HepG2 (cell line): Measurements from ENCODE around the gene ZNF764. TPM values are rescaled to one million over a fixed set of nuclear protein-coding genes. Genes with fewer than 3 reads are reported as not detected.

ENCODE experiments used
- CEBPB ChIP-seq: IDR thresholded peaks from 2 replicates; pipeline ENCODE4 v1.6.1; 2011; ENCODE audit warnings: low read depth, low read length, improper control_type of control experiment, borderline replicate concordance
- CHD4 ChIP-seq: fragments of 200-600 bp; sonication (generic); IDR thresholded peaks from 2 replicates; pipeline ENCODE4 v1.7.0; 2017; ENCODE audit warnings: mild to moderate bottlenecking, low read length, borderline replicate concordance
- HIVEP1 ChIP-seq: sonication (generic); formaldehyde crosslinking; IDR thresholded peaks from 2 replicates; pipeline ENCODE4 v1.4.0; 2020; ENCODE audit warnings: mild to moderate bottlenecking, missing genetic modification reagents
- NR3C1 ChIP-seq: sonication (generic); formaldehyde crosslinking; IDR thresholded peaks from 2 replicates; pipeline ENCODE4 v1.4.0; 2020; ENCODE audit warnings: missing genetic modification reagents
- ONECUT2 ChIP-seq: sonication (generic); formaldehyde crosslinking; IDR thresholded peaks from 2 replicates; pipeline ENCODE4 v1.4.0; 2020; ENCODE audit warnings: missing genetic modification reagents
- PRMT3 ChIP-seq: sonication (generic); formaldehyde crosslinking; IDR thresholded peaks from 2 replicates; pipeline ENCODE4 v1.8.1; 2022; ENCODE audit warnings: low read depth, mild to moderate bottlenecking, moderate library complexity, missing genetic modification reagents, borderline replicate concordance
- RCOR2 ChIP-seq: IDR thresholded peaks from 2 replicates; pipeline ENCODE4 v1.6.1; 2016; ENCODE audit warnings: missing biosample characterization, missing genetic modification reagents
- RORA ChIP-seq: sonication (generic); formaldehyde crosslinking; IDR thresholded peaks from 2 replicates; pipeline ENCODE4 v1.5.0; 2020; ENCODE audit warnings: mild to moderate bottlenecking, missing genetic modification reagents, moderate library complexity
- YEATS2 ChIP-seq: sonication (generic); formaldehyde crosslinking; IDR thresholded peaks from 2 replicates; pipeline ENCODE4 v1.4.0; 2020; ENCODE audit warnings: missing genetic modification reagents, borderline replicate concordance
- ZNF24 ChIP-seq: fragments of 450-650 bp; IDR thresholded peaks from 2 replicates; pipeline ENCODE4 v1.6.1; 2017; ENCODE audit warnings: antibody characterized with exemption, mild to moderate bottlenecking
- ZNF777 ChIP-seq: sonication (generic); formaldehyde crosslinking; IDR thresholded peaks from 2 replicates; pipeline ENCODE4 v1.4.0; 2020; ENCODE audit warnings: missing genetic modification reagents
- polyA plus RNA-seq, 8 experiments: library from polyadenylated mRNA; depleted of rRNA in 3 of 8; stranded (reverse) in 7 of 8; unstranded in 1 of 8; fragments of >200 nt; fragmentation: Illumina TruSeq in 4 of 8; extraction: Trizol in 4 of 8; gene quantifications; 2 replicates each; pipeline versions ENCODE4 v1.2.1 to v1.2.3, GENCODE V29; 2011 to 2016; ENCODE audit warnings: low read depth in 4 of 8, missing spikeins in 1 of 8, mixed read lengths in 1 of 8; ENCODE audit not compliant: insufficient read depth in 1 of 8
- total RNA-seq, 5 experiments: library from RNA; depleted of rRNA; stranded (reverse); fragments of >200 nt; fragmentation: Illumina TruSeq; extraction: Trizol; gene quantifications; 2 replicates each; pipeline ENCODE4 v1.2.3, GENCODE V29; 2016; ENCODE audit warnings: low read depth in 1 of 5
- TF ChIP-seq, protein P1 (sequence below): sonication (generic); formaldehyde crosslinking; IDR thresholded peaks from 2 replicates; pipeline ENCODE4 v1.4.0; 2020; ENCODE audit warnings: missing genetic modification reagents
- TF ChIP-seq, protein P2 (sequence below): sonication (generic); formaldehyde crosslinking; IDR thresholded peaks from 2 replicates; pipeline ENCODE4 v1.9.0; 2022; ENCODE audit warnings: missing genetic modification reagents, mild to moderate bottlenecking, borderline replicate concordance
- TF ChIP-seq, protein P3 (sequence below): sonication (generic); formaldehyde crosslinking; IDR thresholded peaks from 2 replicates; pipeline ENCODE4 v1.5.0; 2020; ENCODE audit warnings: mild to moderate bottlenecking, low read depth, missing genetic modification reagents, borderline replicate concordance
- TF ChIP-seq, protein P4 (sequence below): sonication (generic); formaldehyde crosslinking; IDR thresholded peaks from 2 replicates; pipeline ENCODE4; 2020; ENCODE audit warnings: missing genetic modification reagents, mild to moderate bottlenecking, borderline replicate concordance
- TF ChIP-seq, protein P5 (sequence below): sonication (generic); formaldehyde crosslinking; IDR thresholded peaks from 2 replicates; pipeline ENCODE4 v1.5.1; 2020; ENCODE audit warnings: missing genetic modification reagents, mild to moderate bottlenecking, borderline replicate concordance
- TF ChIP-seq, protein P6 (sequence below): sonication (generic); formaldehyde crosslinking; IDR thresholded peaks from 2 replicates; pipeline ENCODE4 v1.5.0; 2020; ENCODE audit warnings: missing genetic modification reagents

The ZNF764 gene
- total and polyA plus RNA-seq, 2 of the 13 experiments (the other 11 are each of a cell fraction or from before 2014, with no cell fraction given), result 4.1 to 9.1 TPM

DNA sequence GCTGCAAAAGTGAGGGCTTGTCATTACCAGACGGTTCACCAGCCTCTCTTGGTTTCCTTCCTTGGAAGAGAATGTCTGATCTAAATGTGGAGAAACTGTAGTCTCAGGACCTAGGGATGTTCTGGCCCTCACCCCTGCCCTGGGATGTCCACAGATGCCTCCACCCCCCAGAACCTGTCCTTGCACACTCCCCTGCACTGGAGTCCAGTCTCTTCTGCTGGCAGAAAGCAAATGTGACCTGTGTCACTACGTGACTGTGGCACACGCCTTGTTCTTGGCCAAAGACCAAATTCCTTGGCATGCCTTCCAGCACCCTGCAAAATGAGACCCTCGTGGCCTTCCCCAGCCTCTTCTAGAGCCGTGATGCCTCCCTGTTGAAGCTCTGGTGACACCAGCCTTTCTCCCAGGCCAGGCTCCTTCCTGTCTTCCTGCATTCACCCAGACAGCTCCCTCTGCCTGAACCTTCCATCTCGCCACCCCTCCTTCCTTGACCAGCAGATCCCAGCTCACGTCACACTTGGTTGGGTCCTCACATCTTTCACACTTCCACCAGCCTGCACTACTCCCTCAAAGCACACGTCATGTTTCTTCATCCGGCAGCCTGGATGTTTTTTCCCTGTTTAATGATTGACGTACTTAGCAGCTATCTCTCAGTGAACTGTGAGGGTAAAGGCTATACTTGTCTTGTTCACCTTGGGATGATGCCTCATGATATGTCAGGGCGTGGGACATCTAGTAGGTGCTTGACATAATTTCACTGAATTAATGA, 36.1 kb downstream of the ZNF764 start (continued):
- TF ChIP-seq, protein P1, sequence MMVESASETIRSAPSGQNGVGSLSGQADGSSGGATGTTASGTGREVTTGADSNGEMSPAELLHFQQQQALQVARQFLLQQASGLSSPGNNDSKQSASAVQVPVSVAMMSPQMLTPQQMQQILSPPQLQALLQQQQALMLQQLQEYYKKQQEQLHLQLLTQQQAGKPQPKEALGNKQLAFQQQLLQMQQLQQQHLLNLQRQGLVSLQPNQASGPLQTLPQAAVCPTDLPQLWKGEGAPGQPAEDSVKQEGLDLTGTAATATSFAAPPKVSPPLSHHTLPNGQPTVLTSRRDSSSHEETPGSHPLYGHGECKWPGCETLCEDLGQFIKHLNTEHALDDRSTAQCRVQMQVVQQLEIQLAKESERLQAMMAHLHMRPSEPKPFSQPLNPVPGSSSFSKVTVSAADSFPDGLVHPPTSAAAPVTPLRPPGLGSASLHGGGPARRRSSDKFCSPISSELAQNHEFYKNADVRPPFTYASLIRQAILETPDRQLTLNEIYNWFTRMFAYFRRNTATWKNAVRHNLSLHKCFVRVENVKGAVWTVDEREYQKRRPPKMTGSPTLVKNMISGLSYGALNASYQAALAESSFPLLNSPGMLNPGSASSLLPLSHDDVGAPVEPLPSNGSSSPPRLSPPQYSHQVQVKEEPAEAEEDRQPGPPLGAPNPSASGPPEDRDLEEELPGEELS, result peak; percentile 52
- TF ChIP-seq RORA (CRISPR knock-in tag) (no peak), PRMT3 (CRISPR knock-in tag) (no peak), HIVEP1 (CRISPR knock-in tag) (peak; percentile 85), CHD4 (no peak), YEATS2 (peak; percentile 41; the same call in 1 of the 2 replicates), ZNF777 (no peak), NR3C1 (CRISPR knock-in tag) (no peak), CEBPB (no peak), ZNF24 (no peak), RCOR2 (no peak; the same call in 1 of the 2 replicates), ONECUT2 (CRISPR knock-in tag) (no peak)
- TF ChIP-seq, protein P2, sequence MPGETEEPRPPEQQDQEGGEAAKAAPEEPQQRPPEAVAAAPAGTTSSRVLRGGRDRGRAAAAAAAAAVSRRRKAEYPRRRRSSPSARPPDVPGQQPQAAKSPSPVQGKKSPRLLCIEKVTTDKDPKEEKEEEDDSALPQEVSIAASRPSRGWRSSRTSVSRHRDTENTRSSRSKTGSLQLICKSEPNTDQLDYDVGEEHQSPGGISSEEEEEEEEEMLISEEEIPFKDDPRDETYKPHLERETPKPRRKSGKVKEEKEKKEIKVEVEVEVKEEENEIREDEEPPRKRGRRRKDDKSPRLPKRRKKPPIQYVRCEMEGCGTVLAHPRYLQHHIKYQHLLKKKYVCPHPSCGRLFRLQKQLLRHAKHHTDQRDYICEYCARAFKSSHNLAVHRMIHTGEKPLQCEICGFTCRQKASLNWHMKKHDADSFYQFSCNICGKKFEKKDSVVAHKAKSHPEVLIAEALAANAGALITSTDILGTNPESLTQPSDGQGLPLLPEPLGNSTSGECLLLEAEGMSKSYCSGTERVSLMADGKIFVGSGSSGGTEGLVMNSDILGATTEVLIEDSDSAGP, result peak; percentile 64
- TF ChIP-seq, protein P3, sequence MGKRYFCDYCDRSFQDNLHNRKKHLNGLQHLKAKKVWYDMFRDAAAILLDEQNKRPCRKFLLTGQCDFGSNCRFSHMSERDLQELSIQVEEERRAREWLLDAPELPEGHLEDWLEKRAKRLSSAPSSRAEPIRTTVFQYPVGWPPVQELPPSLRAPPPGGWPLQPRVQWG (CRISPR knock-in tag), result no peak
- TF ChIP-seq, protein P4, sequence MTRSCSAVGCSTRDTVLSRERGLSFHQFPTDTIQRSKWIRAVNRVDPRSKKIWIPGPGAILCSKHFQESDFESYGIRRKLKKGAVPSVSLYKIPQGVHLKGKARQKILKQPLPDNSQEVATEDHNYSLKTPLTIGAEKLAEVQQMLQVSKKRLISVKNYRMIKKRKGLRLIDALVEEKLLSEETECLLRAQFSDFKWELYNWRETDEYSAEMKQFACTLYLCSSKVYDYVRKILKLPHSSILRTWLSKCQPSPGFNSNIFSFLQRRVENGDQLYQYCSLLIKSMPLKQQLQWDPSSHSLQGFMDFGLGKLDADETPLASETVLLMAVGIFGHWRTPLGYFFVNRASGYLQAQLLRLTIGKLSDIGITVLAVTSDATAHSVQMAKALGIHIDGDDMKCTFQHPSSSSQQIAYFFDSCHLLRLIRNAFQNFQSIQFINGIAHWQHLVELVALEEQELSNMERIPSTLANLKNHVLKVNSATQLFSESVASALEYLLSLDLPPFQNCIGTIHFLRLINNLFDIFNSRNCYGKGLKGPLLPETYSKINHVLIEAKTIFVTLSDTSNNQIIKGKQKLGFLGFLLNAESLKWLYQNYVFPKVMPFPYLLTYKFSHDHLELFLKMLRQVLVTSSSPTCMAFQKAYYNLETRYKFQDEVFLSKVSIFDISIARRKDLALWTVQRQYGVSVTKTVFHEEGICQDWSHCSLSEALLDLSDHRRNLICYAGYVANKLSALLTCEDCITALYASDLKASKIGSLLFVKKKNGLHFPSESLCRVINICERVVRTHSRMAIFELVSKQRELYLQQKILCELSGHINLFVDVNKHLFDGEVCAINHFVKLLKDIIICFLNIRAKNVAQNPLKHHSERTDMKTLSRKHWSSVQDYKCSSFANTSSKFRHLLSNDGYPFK, result peak; percentile 40; the same call in 1 of the 2 replicates
- TF ChIP-seq, protein P5, sequence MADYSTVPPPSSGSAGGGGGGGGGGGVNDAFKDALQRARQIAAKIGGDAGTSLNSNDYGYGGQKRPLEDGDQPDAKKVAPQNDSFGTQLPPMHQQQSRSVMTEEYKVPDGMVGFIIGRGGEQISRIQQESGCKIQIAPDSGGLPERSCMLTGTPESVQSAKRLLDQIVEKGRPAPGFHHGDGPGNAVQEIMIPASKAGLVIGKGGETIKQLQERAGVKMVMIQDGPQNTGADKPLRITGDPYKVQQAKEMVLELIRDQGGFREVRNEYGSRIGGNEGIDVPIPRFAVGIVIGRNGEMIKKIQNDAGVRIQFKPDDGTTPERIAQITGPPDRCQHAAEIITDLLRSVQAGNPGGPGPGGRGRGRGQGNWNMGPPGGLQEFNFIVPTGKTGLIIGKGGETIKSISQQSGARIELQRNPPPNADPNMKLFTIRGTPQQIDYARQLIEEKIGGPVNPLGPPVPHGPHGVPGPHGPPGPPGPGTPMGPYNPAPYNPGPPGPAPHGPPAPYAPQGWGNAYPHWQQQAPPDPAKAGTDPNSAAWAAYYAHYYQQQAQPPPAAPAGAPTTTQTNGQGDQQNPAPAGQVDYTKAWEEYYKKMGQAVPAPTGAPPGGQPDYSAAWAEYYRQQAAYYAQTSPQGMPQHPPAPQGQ (CRISPR knock-in tag), result no peak; the same call in 1 of the 2 replicates
- TF ChIP-seq, protein P6, sequence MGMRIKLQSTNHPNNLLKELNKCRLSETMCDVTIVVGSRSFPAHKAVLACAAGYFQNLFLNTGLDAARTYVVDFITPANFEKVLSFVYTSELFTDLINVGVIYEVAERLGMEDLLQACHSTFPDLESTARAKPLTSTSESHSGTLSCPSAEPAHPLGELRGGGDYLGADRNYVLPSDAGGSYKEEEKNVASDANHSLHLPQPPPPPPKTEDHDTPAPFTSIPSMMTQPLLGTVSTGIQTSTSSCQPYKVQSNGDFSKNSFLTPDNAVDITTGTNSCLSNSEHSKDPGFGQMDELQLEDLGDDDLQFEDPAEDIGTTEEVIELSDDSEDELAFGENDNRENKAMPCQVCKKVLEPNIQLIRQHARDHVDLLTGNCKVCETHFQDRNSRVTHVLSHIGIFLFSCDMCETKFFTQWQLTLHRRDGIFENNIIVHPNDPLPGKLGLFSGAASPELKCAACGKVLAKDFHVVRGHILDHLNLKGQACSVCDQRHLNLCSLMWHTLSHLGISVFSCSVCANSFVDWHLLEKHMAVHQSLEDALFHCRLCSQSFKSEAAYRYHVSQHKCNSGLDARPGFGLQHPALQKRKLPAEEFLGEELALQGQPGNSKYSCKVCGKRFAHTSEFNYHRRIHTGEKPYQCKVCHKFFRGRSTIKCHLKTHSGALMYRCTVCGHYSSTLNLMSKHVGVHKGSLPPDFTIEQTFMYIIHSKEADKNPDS (CRISPR knock-in tag), result no peak; the same call in 1 of the 2 replicates
